HG03196 (cell line): ENCODE results near the gene KIF2A.

Experiments used
- ATAC-seq: cut with Tn5 transposase; IDR thresholded peaks from one replicate; pipeline ENCODE4 v1.9.1; 2021; ENCODE audit not compliant: unreplicated experiment

The KIF2A gene

GRCh38 chr5:62305715-62306322 is at the start of gene KIF2A:
Gene KIF2A (plus strand): TSS chr5:62306206. CDS start chr5:62306473, 267 bp downstream.
- peak; percentile 90 for ATAC-seq

DNA sequence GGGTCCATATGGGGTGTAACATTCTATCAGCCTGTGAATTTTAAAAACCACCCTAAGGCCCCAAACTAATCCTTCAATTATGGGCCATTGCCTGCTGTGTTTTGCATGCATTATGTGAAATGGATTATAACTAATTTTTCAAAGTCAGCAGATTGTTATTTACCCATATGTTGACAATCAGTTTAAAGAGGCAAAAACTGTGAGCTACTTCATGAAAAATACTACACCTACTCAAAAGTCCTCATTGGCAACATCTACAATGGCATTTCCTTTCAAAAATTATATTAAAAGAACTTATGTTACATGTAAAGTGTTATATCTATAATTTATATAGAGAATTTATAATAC is 49.0 kb upstream of the KIF2A start:
- no peak for ATAC-seq

GRCh38 chr5:62258654-62259053 is 47.4 kb upstream of the KIF2A start:
- ATAC-seq, result no peak

DNA sequence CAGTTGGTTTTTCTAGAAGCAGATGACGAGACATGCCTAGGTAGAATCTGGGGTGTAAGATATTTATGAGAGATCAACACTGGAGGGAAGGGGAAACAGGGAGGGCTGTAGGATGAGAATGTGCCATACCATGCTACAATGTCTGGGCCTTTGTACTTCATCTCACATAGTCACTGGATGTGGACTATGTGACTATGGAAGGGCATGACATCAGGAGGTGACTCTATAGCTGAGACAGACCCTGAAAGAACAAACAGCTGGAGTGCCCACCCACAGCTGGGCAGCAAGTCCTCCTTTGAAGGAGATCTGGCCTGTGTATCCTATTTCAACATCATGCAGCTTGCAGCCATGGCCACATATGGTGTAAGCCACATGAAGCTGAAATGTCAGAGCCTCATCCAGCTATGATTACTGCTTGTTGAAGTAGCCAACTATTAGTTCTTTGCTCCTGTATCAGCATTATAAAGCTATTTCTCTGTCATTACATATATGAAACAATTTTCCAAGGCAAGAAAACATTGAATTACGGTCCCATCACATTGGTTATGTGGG is 46.2 kb upstream of the KIF2A start:
- ATAC-seq, result no peak

GRCh38 chr5:62260513-62260912 is 45.5 kb upstream of the KIF2A start:
- ATAC-seq, result no peak

DNA sequence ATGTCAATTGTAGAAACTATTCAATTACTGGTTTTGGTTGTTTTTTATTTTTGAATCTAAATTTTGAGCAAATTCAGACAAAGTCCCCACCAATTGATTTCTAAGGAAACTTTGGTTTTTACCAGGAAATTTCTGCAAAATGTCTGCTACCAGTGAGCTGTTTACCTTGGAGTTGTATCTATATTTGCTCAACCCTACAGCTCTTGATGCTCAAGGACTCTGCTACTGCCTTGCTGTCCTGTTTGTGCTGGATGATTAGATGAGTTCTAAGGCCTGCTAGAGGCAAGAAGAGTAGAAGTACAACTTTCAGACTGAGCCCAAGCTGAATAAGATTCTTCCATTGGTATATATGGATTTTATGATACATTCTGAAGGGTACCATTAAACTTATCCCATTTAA is 42.6 kb upstream of the KIF2A start:
- ATAC-seq, result no peak

- no peak for ATAC-seq
Observed at GRCh38 chr5:62265648-62266112, 40.3 kb upstream of the KIF2A start.

GRCh38 chr5:62266573-62266972 is 39.4 kb upstream of the KIF2A start:
- ATAC-seq, result no peak

DNA sequence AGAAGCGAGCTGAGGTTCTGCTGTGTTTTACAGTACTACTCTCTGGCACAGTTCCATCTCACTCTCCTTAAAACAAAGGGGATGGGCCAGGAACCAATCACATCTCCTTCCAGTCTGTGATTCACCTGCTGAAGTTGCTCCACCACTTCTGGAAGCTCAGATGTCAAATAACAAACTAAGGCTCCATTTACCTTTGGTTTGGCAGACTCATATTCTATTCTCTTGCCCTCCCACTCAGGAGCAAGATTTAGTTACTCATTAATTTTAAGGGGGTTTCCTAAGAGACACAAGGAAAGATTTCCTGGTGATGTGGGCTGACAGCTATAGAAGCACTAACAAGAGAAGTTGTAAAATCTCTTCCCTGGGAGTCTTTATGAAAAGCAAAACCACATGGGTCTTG is 37.8 kb upstream of the KIF2A start:
- ATAC-seq, result peak; percentile 53

DNA sequence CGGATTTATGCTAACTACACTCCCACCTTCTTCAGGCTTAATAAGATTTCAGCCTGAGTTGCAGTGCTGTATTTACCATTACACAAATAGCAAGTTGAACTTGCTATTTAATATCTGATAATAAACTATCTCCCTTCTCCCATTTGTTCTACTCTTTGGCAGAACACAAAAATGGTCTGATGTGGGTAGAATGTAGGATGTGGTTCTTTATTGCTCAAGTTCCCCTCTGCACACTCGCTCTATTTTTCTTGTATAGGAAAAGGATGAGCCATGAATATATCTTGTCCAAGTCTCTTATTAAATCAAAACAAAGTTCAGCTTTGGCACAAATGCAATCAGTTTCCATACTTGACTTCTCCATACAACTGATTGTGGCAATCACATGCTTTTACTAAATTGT is 37.2 kb upstream of the KIF2A start:
- ATAC-seq, result peak; percentile 10

DNA sequence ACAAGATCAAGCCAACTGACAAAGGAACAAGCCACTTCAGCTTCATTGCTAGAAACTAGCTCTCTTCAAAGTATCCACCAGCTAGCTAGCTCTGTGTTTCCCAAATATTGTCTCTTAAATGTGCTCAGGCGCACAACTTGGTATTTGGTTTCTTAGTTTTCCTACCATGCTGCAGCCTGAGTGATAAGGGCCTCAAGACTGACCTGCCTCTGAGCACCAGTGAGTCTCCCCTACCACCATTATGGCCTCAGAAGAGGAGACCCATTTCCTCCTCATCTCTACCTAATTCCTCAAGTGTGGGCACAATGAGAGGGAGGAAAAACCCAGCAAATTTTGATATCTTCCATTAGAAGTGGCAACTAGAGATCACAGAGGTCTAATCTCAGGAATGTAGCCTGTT is 34.6 kb upstream of the KIF2A start:
- ATAC-seq, result no peak

GRCh38 chr5:62271870-62272269 is 34.1 kb upstream of the KIF2A start:
- no peak for ATAC-seq

- ATAC-seq, result no peak
Observed at GRCh38 chr5:62273687-62274086, 32.3 kb upstream of the KIF2A start.

DNA sequence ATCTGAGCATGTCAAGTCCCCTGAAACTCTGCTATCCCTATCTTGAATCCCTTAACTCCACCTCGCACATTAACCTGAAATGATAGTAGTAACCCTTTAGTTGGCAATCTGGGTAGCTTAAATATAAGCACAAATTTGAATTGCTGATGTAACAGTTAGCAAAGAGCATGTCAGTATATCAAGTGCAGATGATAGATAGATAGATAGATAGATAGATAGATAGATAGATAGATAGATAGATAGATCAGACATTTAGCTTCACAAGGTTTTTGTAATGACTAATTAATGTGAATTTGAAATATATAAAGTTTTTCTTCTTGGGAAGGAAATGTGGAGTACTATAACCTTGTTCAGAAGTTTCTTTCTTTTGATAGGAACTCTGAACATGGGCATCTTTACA is 30.4 kb upstream of the KIF2A start:
- no peak for ATAC-seq

DNA sequence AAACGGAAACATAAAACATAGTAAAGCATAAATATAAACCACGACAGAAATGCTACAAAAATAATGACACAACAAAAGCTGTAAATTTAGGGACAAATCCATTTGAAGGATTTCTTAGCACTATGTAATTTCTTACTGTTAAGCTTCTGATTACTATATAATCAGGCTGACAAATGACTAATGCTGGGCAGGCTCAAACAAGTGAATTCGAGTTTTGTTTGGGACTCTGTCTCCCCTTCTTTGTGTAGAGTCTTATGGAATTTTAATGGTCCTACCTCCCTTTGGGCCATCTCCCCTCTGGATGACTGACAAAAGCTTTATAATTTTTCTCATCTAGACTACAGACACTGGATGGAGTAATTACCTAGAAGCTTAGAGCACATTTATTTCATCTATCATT is 24.6 kb upstream of the KIF2A start:
- ATAC-seq, result no peak

DNA sequence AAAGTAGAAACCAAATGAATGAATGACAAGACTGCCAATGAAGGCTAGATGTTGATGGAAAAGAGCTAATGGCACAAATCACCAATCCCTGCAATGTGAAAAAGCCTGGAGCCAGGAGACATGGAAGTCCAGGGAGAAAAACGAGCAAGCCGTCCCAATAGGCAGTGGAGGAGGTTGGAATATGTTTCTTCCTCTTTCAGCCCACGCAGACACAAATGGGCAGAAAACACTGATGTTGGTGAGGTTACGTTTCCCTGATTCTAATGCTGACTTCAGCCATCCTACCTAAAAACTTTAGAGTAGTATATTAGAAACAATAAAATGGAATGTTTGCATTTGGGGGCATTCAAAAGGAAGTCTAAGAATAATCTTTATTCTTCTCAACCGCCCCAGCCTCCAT is 23.9 kb upstream of the KIF2A start:
- ATAC-seq, result no peak

- ATAC-seq, result no peak
Observed at GRCh38 chr5:62283005-62283404, 23.0 kb upstream of the KIF2A start.

- no peak for ATAC-seq
Observed at GRCh38 chr5:62283861-62284260, 22.1 kb upstream of the KIF2A start.

GRCh38 chr5:62284946-62285891 is 20.8 kb upstream of the KIF2A start:
- peak; percentile 73 for ATAC-seq

DNA sequence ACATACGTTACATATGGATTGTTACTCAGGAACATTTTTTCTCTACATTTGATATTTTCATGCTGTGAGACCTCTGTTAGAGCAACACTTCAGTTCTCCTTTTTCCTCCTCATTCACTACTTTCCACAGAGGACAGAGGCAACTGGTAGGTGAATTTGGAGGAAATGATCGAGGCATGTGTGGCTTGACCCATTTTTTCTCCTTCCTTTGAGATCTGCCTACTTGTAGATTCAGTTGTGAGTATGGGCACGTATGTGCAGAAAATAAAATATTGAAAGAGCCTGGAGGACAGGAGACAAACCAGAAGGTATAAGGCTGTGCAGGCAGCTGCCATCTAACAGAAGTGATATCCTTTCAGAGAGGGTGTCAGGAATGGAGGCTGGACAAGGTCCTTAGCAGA is 19.2 kb upstream of the KIF2A start:
- no peak for ATAC-seq

DNA sequence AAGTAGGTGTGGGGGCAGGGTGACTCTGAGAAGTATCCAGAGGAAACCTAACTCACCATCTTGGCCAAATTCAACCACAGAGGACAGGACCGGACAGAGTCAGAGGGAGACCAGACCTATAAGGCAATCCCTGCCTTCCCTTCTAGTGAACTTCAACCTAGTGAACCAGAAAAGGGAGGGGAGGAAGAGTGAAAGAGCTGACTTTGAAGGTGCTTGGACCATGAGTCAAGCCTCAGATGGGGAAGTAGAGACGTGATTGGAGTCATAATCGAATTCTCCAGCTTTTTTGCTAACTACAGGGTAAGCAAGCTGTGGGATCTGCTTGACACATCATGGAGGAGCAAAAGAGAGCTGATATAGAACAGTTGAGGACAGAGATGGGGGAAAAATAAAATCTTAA is 18.8 kb upstream of the KIF2A start:
- no peak for ATAC-seq

- ATAC-seq, result no peak
Observed at GRCh38 chr5:62288118-62288517, 17.9 kb upstream of the KIF2A start.
